ENCODE measurements around the gene SEC31B.

GRCh38 chr10:100522945-100523344 is 3.3 kb upstream of the SEC31B start:
- TF ChIP-seq, protein P1, sequence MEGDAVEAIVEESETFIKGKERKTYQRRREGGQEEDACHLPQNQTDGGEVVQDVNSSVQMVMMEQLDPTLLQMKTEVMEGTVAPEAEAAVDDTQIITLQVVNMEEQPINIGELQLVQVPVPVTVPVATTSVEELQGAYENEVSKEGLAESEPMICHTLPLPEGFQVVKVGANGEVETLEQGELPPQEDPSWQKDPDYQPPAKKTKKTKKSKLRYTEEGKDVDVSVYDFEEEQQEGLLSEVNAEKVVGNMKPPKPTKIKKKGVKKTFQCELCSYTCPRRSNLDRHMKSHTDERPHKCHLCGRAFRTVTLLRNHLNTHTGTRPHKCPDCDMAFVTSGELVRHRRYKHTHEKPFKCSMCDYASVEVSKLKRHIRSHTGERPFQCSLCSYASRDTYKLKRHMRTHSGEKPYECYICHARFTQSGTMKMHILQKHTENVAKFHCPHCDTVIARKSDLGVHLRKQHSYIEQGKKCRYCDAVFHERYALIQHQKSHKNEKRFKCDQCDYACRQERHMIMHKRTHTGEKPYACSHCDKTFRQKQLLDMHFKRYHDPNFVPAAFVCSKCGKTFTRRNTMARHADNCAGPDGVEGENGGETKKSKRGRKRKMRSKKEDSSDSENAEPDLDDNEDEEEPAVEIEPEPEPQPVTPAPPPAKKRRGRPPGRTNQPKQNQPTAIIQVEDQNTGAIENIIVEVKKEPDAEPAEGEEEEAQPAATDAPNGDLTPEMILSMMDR (IDR thresholded peaks at IDR 0.05) = no peak
- TF ChIP-seq POLR2A (IDR thresholded peaks at IDR 0.05; ENCODE audit: low read depth) (no peak), POLR2AphosphoS5 (IDR thresholded peaks at IDR 0.05) (no peak)
